ENCODE data around the gene WDR5B.
A peak's percentile ranks its signal among the peaks of the same experiment; 100 is the strongest.

Gene WDR5B

DNA sequence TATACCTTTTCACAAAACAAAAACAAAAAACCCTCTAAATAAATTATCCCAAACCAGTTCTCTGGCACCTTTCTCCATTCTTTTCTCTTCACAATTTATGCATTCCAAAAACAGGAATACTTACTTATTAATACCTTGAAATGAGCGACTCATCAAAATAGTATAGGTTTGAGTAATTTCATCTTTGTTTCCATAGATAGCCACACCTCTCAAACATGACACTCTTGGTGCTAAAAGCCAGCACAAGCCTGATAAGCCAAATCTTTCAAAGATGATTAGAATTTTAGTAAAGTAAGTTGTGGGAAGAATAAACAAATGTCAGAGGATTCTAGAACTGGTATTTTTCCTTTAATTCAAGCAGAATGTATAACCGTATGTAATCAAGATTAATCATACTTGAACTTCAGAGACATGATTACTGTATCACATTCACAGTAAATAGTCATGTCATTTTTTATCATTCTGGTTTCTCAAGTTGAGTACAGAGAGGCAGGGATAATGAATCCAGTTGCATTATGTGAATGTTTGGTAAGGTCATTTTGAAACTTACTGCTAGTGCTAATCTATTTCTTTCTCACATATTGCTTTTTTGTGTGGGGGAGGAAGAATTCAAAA lies 12.1 kb upstream of the WDR5B start:
- H3K4me3 ChIP-seq (ENCODE audit: control insufficient read depth, low read depth, low read length): no peak overlapping the region
- no peak for DNase-seq (ENCODE audit: low read depth)
- TF ChIP-seq, protein P1, sequence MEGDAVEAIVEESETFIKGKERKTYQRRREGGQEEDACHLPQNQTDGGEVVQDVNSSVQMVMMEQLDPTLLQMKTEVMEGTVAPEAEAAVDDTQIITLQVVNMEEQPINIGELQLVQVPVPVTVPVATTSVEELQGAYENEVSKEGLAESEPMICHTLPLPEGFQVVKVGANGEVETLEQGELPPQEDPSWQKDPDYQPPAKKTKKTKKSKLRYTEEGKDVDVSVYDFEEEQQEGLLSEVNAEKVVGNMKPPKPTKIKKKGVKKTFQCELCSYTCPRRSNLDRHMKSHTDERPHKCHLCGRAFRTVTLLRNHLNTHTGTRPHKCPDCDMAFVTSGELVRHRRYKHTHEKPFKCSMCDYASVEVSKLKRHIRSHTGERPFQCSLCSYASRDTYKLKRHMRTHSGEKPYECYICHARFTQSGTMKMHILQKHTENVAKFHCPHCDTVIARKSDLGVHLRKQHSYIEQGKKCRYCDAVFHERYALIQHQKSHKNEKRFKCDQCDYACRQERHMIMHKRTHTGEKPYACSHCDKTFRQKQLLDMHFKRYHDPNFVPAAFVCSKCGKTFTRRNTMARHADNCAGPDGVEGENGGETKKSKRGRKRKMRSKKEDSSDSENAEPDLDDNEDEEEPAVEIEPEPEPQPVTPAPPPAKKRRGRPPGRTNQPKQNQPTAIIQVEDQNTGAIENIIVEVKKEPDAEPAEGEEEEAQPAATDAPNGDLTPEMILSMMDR (conservative IDR thresholded peaks at IDR 0.05; ENCODE audit: control insufficient read depth, insufficient read depth, low read depth, low read length): no peak

DNA sequence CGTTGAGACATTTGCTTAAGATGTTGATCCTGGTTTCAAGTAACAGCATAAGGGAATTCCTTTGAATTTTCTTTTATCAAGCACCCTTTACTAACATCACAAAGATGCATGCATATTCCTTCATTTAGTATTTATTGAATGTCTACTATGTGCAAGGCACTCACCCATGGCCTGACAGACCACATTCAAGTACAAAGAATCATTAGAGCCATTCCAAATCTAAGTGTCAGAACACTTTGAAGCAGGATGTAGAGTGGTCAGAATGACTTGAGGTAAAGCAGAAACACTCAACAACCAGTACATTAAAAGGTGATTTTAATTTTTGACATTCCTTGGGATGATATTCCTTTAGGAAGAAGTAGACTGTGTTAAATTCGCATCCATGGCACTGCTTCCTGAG lies 6.0 kb upstream of the WDR5B start:
- TF ChIP-seq, protein P1 (conservative IDR thresholded peaks at IDR 0.05; ENCODE audit: control insufficient read depth, insufficient read depth, low read depth, low read length): no peak
- DNase-seq (ENCODE audit: low read depth): no peak
- H3K4me3 ChIP-seq (ENCODE audit: control insufficient read depth, low read depth, low read length): no peak overlapping the region

DNA sequence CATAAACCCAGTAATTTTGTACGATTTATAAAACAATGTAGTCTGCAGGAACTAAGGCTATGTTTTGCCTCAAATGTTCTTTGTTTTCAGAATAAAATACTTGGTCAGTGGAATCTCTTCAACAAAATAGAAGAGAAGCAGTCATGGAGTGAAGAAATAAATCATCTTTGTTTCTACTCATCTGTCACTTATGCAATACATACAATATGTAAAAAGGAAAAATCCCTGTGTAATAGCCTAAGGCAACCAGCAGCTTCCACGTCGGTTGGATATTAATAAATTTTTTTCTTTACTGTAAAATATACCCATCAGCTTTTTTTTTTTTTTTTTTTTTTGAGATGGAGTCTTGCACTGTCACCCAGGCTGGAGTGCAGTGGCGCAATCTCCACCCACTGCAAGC lies 5.2 kb upstream of the WDR5B start:
- TF ChIP-seq, protein P1 (conservative IDR thresholded peaks at IDR 0.05; ENCODE audit: control insufficient read depth, insufficient read depth, low read depth, low read length): no peak
- no peak for DNase-seq (ENCODE audit: low read depth)
- no peak overlapping the region for H3K4me3 ChIP-seq (ENCODE audit: control insufficient read depth, low read depth, low read length)

DNA sequence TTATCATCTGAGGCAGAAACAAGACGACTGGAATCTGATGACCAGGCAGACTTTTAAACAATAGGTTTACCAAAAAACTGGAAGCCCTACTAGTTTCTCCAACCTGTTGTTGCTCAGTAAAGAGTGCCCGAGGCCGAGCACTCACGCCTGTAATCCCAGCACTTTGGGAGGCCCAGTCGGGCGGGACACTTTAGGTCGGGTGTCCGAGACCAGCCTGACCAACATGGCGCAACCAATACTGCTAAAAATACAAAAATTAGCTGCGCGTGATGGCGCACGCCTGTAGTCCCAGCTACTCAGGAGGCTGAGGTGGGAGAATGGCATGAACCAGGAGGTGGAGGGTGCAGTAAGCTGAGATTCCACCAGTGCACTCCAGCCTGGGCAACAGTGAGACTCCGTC lies 1.1 kb upstream of the WDR5B start:
- H3K4me3 ChIP-seq (ENCODE audit: control insufficient read depth, low read depth, low read length): peak overlapping the region; percentile 96
- DNase-seq (ENCODE audit: low read depth): peak; percentile 29
- TF ChIP-seq, protein P1 (conservative IDR thresholded peaks at IDR 0.05; ENCODE audit: control insufficient read depth, insufficient read depth, low read depth, low read length): no peak

DNA sequence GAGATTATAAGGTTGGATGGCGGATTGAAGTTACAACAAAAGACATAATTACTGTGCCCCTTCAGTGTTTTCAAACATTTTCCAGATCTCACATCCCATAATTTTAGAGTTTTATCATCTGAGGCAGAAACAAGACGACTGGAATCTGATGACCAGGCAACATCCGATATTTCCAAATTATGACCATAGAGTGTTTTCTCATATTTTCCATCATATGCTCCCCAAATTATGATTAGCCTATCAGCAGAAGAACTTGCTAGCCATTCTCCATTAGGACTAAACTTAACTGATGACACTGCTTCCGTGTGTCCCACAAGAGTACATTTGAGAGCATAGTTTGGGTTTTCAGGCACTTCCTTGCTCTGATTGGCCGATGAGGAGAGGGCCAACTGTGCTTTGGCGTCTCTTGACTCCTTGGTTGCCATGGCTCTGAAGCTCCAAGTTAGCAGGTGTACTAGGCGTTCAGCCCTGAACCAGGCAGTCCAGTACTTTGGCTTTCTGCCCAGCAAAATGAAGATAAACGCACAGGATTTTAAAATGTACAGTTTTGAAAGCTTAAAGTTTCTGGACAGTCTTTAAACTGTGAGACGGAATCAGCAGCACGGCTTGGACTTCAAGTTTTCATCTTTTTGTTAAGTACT lies 638 bp downstream of the WDR5B start:
- TF ChIP-seq, protein P1 (conservative IDR thresholded peaks at IDR 0.05; ENCODE audit: control insufficient read depth, insufficient read depth, low read depth, low read length): no peak
- H3K4me3 ChIP-seq (ENCODE audit: control insufficient read depth, low read depth, low read length): peak overlapping the region; percentile 96
- peak; percentile 40 for DNase-seq (ENCODE audit: low read depth)

DNA sequence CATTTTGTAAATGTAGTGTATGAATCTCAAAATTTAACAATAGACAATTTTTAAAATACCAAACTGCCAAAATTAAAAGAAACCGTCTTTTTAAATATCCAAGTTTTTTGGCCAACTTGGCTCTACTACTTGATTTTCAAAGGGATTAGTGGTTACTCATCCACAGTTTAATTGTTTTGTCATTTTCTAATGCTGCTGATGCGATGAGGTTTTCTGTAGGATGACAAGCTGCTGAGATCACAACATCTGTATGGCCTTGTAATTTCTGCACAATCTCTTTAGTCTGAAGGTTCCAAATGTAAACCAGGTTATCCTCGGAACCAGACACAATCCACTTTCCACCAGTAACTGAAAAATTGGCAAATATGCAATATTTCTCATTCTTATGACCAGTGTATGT lies 1.5 kb downstream of the WDR5B start:
- peak; percentile 48 for DNase-seq (ENCODE audit: low read depth)
- TF ChIP-seq, protein P1 (conservative IDR thresholded peaks at IDR 0.05; ENCODE audit: control insufficient read depth, insufficient read depth, low read depth, low read length): no peak
- no peak overlapping the region for H3K4me3 ChIP-seq (ENCODE audit: control insufficient read depth, low read depth, low read length)

All from fibroblast of mammary gland (primary cell).